GM19025 (cell line): Measurements from ENCODE around the gene KRT83.
"Not testable (repeated sequence)": the region's sequence is repeated elsewhere in the genome, so short reads cannot be mapped to it uniquely, and the experiment has no call there.

Experiments used
- ATAC-seq: cut with Tn5 transposase; IDR thresholded peaks from one replicate; pipeline ENCODE4 v1.9.1; 2021; ENCODE audit warnings: mild to moderate bottlenecking, low read depth, moderate library complexity; ENCODE audit not compliant: unreplicated experiment

KRT83 gene

GRCh38 chr12:52290483-52291134 is 30.6 kb downstream of the KRT83 start:
- ATAC-seq: not testable (repeated sequence)

- peak; percentile 73 for ATAC-seq
Measured at GRCh38 chr12:52287816-52288805, 33.1 kb downstream of the KRT83 start.

DNA sequence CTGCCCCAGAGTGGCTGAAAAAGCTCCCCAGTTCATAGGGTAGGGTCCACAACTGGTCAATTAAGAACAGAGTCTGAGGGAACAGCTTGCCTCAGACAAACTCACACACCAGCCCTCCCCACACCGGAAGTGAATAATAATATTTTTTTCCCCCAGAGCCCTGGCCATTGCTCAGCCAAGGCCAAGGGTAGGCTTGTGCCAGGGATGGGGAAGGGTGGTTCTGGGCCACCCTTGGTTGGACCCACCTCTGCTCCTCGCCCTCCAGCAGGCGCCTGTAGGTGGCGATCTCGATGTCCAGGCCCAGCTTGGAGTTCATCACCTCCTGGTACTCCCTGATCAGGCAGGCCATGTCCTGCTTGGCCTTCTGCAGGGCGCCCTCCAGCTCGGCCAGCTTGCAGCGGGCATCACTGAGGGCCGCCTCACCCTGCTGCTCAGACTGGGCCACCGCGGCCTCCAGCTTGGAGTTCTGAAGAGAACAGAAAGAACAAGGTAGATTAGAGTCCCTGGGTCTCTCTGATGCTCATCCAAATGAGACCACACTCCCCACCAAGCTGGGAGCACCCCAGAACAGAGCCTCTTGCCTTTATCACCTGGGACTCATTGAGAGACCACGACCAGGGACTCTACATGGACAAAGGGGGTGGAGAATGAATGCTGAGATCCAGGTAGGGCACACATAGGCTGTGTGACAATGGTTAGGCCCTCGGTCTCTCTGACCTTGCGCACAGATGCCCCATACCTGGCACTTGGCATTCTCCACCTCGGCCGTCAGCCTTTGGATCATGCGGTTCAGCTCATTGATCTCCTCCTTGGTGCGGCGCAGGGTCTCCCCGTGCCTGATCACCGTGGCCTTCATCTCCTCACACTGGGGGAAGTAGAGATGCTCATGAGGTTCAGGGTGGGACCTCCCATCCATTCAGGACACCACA is 34.1 kb downstream of the KRT83 start:
- ATAC-seq: not testable (repeated sequence)

DNA sequence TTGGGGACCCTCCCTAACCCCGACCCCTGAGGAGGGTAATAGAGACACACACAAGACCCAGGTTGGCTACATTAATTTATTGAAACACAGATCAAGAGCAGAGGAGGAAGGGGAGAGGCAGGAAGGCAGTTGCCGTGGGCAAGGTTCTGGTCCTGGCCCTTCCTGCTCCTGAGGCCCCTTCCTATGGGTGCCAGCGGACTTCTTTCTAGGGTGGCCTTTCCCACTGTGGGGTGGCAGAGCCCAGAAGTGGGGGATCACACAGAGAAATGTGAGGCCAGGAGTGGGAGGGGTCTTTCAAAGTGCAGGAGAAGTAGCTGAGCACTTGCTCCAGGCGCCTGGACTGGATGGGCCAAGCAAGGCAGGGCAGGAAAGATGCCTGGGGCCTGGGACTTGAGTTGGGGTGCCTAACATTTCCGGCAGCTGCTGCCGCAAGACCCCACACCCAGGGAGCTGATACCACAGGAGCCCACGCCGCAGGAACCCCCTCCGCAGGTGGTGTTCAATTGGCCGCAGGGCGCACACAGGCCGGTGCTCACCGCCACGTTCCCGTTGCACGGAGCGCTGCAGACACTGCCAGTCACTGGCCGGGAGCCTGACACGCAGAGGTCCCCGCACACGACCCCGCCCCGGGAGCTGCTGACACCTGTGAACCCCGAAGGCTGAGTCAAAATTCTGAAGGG is 35.2 kb downstream of the KRT83 start:
- ATAC-seq: no peak

- no peak for ATAC-seq
Measured at GRCh38 chr12:52285172-52285745, 35.9 kb downstream of the KRT83 start.

- ATAC-seq: no peak
Measured at GRCh38 chr12:52284562-52285171, 36.5 kb downstream of the KRT83 start.

DNA sequence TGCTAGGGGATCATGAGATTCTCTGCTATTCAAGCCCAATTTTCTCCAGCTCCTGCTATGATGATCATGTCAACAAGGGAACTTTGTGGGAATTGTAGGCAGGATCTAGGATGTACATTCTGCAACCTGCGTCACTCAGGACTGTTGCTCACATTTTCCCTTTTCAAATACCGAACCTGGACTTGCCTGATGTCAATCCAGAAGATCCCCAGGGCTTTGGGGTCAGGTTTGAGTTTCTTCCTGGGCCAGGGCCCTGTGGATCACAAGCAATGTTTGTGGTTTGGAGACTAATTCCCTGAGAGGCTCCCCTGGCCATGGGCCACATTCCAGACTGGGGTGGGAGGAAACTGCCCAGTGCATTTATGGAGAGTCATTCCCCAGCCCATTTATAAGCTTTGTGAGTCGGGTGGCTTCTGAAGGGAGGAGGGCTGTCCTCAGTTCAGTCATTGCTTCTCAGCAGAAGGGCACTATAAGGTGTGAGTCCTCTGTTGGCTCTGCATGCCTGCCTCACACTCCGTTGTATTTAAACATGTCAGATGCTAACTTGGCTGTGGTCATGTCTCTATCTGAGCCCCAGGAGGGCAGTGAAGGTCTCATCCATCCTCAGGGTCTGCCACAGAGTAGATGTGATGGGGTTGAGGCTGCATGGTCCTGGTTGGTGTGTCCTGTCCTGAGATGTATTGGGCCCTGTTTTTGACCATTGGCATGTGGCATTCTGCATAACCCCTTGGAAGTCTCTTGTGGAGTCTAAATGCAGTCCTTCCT is 40.2 kb downstream of the KRT83 start:
- ATAC-seq: no peak

GRCh38 chr12:52280319-52280795 is 40.8 kb downstream of the KRT83 start:
- no peak for ATAC-seq

GRCh38 chr12:52279422-52280318 is 41.5 kb downstream of the KRT83 start:
- no peak for ATAC-seq

DNA sequence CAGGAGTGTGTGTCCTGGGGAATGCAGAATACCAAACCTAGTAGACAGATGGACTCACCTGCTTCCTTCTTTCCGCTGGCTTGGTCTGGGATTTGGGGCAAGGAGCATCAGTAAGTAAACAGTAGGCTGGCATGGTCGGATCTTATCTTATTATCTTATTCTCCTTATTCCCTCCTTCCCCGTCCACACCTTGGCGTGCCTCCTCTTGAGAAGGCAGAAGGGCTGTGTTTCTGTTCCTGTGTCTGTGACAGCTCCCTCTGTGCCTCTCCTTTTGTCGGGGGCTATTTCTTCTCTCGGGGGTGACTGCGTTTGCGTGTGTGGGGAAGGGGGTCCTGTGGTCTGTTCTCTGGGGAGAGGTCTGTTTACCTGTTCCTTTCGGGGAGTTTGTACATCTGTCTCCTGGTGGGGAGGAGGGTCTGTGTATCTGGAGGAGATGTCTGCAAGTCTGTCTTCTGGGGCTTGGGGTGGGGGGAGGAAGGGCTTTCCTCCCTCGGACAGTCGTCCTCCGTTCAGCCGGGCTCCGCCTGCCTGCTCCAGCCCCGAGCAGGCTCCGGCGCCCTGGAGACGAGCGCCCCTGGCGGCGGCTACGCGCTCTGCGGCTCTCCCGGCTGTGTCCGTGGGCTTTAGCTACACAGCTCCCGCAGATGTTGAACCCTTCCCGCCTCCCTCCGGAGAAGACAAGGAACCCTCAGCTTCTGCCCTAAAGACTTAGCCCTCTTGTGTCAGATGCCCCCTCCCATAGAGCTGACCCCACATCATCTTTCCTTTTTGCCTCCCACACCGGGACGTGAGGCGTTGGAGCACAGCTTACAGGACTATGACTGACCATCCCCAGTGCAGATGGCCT is 42.4 kb downstream of the KRT83 start:
- peak; percentile 89 for ATAC-seq

- no peak for ATAC-seq
Measured at GRCh38 chr12:52277486-52278245, 43.5 kb downstream of the KRT83 start.

DNA sequence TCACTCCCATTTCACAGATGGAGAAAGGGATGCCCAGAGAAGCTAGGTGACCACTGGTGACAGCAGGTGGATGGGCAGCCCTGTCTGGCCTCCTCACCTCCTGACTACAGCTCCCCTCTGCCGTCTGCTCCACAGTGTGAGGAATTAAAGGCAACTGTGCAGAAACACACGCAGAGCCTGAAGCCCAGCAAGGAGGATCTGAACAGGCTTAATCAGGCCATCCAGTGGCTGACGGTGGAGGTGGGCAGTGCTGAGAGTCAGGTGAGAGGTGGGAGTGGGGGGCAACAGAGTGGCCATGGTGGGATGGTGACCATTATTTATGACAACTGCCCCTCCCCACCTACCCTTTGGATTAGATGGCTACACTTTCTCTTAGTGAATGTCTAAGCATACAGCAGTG is 45.5 kb downstream of the KRT83 start:
- ATAC-seq: no peak

DNA sequence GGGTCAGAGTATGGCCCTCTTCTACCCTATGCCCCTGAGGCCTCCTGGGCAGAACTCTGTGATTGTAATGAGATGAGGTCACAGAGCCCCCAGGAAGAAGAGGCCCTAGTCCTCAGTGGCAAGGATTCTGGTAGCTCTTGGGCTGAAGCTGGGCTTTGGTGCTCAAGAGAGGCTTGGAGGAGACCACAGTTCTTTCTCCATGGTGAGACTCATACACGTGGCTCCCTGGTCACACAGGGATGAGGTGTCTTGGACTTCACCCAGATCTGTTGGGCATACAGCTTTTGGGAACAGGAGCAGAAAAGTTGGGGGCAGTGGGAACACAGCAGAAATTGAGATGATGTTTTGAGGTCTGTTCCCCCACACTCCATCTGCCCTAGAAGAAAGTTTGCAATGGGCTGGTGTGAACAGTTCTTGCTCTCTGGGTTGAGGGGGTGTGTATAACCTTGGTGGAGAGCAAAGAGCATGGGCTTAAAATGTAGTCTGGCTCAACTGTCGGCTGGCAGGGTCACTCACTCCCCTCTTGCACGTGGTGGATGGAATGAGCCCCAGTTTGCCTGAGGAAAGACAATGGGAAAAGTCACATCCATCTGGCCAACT is 46.6 kb downstream of the KRT83 start, which contains the start of gene KRT86:
KRT86 (plus strand) TSS at position 125 of the 600 bp plus-strand sequence. CDS start 27,272 bp downstream, outside the sequence.
- ATAC-seq: no peak

GRCh38 chr12:52271158-52271557 is 50.0 kb downstream of the KRT83 start:
- ATAC-seq: no peak

- no peak for ATAC-seq
Measured at GRCh38 chr12:52270541-52271070, 50.6 kb downstream of the KRT83 start.
